ENCODE results near the gene ZNF141.

DNA sequence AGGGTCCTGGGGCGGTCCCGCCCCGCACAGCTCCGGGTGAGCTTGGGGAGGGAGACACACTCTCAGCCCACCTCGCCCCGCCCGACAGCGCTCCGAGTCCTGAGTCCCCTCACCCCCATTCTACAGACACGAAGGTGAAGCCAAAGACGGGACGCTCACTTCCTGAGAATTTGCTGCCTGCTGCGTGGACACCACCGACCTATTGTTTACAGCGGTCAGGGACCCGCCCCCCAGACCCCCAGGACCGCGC lies 796 bp upstream of the ZNF141 start:
- TF ChIP-seq, protein P1, sequence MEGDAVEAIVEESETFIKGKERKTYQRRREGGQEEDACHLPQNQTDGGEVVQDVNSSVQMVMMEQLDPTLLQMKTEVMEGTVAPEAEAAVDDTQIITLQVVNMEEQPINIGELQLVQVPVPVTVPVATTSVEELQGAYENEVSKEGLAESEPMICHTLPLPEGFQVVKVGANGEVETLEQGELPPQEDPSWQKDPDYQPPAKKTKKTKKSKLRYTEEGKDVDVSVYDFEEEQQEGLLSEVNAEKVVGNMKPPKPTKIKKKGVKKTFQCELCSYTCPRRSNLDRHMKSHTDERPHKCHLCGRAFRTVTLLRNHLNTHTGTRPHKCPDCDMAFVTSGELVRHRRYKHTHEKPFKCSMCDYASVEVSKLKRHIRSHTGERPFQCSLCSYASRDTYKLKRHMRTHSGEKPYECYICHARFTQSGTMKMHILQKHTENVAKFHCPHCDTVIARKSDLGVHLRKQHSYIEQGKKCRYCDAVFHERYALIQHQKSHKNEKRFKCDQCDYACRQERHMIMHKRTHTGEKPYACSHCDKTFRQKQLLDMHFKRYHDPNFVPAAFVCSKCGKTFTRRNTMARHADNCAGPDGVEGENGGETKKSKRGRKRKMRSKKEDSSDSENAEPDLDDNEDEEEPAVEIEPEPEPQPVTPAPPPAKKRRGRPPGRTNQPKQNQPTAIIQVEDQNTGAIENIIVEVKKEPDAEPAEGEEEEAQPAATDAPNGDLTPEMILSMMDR (IDR thresholded peaks at IDR 0.05; ENCODE audit: poor library complexity, severe bottlenecking): no peak
- TF ChIP-seq SMC3 (conservative IDR thresholded peaks at IDR 0.05; ENCODE audit: poor library complexity) (no peak), POLR2AphosphoS5 (IDR thresholded peaks at IDR 0.05) (no peak)

Measured in neural cell (in vitro differentiated cells).